Measurements from ENCODE around the gene COL5A1. TPM values are rescaled to one million over a fixed set of nuclear protein-coding genes. Genes with fewer than 3 reads are reported as not detected.

COL5A1 gene
- polyA plus RNA-seq, 3 donors, result 0.01 TPM; not detected in 2

GRCh38 chr9:134600836-134601638, 40.6 kb upstream of the COL5A1 start:
- H3K4me1 Mint-ChIP-seq, result no peaks in the 10 kb centered on the region
- Histone ChIP-seq H3K27me3 (ENCODE audit: control insufficient read depth in 2 of 2, insufficient read depth in 2 of 2, low read length in 2 of 2) (no peaks in the 10 kb centered on the region), H3K4me1 (ENCODE audit: control insufficient read depth in 1 of 2, insufficient read depth in 2 of 2, low read length in 2 of 2) (no peaks in the 10 kb centered on the region), H3K4me2 (replicated peaks; ENCODE audit: extremely low read depth, low read length, poor library complexity, severe bottlenecking) (no peak overlapping the region), H3K27ac (ENCODE audit: low read depth in 1 of 2, low read length in 2 of 2) (no peak overlapping the region), H3K36me3 (replicated peaks in 1 of 2; ENCODE audit: control insufficient read depth in 1 of 2, insufficient read depth in 2 of 2, low read length in 2 of 2) (no peaks in the 10 kb centered on the region), H4K20me1 (ENCODE audit: insufficient read depth, low read length) (no peaks in the 10 kb centered on the region), H3K9ac (ENCODE audit: insufficient read depth, low read length, poor library complexity, severe bottlenecking) (no peak overlapping the region), H2AFZ (ENCODE audit: insufficient read depth, low read depth, low read length, poor library complexity, severe bottlenecking) (no peak overlapping the region), H3K79me2 (ENCODE audit: insufficient read depth, low read length) (no peaks in the 10 kb centered on the region), H3K9me3 (replicated peaks in 1 of 2; ENCODE audit: control insufficient read depth in 1 of 2, insufficient read depth in 1 of 2, low read length in 2 of 2) (peaks cover 0 to 7% of the 10 kb centered on the region in 2 donors), H3K4me3 (replicated peaks in 1 of 3; ENCODE audit: low read depth in 2 of 3, low read length in 3 of 3) (no peak overlapping the region)
- WGBS (ENCODE audit: insufficient coverage), result 94% methylated on average over 9 of the region's 10 CpGs
- no peak for DNase-seq
- intact Hi-C loops (cut with micrococcal nuclease), result no loop called here
- no peak overlapping the region for H3K27ac Mint-ChIP-seq
- no peaks in the 10 kb centered on the region for H3K36me3 Mint-ChIP-seq
- TF ChIP-seq, protein P1, sequence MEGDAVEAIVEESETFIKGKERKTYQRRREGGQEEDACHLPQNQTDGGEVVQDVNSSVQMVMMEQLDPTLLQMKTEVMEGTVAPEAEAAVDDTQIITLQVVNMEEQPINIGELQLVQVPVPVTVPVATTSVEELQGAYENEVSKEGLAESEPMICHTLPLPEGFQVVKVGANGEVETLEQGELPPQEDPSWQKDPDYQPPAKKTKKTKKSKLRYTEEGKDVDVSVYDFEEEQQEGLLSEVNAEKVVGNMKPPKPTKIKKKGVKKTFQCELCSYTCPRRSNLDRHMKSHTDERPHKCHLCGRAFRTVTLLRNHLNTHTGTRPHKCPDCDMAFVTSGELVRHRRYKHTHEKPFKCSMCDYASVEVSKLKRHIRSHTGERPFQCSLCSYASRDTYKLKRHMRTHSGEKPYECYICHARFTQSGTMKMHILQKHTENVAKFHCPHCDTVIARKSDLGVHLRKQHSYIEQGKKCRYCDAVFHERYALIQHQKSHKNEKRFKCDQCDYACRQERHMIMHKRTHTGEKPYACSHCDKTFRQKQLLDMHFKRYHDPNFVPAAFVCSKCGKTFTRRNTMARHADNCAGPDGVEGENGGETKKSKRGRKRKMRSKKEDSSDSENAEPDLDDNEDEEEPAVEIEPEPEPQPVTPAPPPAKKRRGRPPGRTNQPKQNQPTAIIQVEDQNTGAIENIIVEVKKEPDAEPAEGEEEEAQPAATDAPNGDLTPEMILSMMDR (IDR thresholded peaks at IDR 0.05), result no peak
- H3K9me3 Mint-ChIP-seq, result peaks cover 0 to 10% (median 0%) of the 10 kb centered on the region in 7 donors
- H3K4me3 Mint-ChIP-seq, result no peak overlapping the region
- peaks cover 0 to 2% (median 0%) of the 10 kb centered on the region in 3 donors for H3K27me3 Mint-ChIP-seq (ENCODE audit: low read depth in 3 of 3)

- peaks cover 0 to 7% of the 10 kb centered on the region in 2 donors for H3K9me3 ChIP-seq (replicated peaks in 1 of 2; ENCODE audit: control insufficient read depth in 1 of 2, insufficient read depth in 1 of 2, low read length in 2 of 2)
Observed at GRCh38 chr9:134601764-134602163, 39.8 kb upstream of the COL5A1 start.

More at GRCh38 chr9:134601764-134602163, 39.8 kb upstream of the COL5A1 start:
- Mint-ChIP-seq H3K27ac (peak overlapping the region in 1 of 7 donors; percentile 1), H3K9me3 (peaks cover 0 to 10% (median 0%) of the 10 kb centered on the region in 7 donors), H3K4me1 (no peaks in the 10 kb centered on the region), H3K4me3 (no peak overlapping the region), H3K36me3 (no peaks in the 10 kb centered on the region), H3K27me3 (ENCODE audit: low read depth in 3 of 3) (peaks cover 0 to 2% (median 0%) of the 10 kb centered on the region in 3 donors)
- DNase-seq, result no peak
- no peak overlapping the region for H3K4me2 ChIP-seq (replicated peaks; ENCODE audit: extremely low read depth, low read length, poor library complexity, severe bottlenecking)
- no peak overlapping the region for H3K27ac ChIP-seq (ENCODE audit: low read depth in 1 of 2, low read length in 2 of 2)
- no peaks in the 10 kb centered on the region for H3K36me3 ChIP-seq (replicated peaks in 1 of 2; ENCODE audit: control insufficient read depth in 1 of 2, insufficient read depth in 2 of 2, low read length in 2 of 2)
- intact Hi-C loops (cut with micrococcal nuclease), result no loop called here
- no peaks in the 10 kb centered on the region for H3K79me2 ChIP-seq (ENCODE audit: insufficient read depth, low read length)
- no peak overlapping the region for H3K9ac ChIP-seq (ENCODE audit: insufficient read depth, low read length, poor library complexity, severe bottlenecking)
- no peaks in the 10 kb centered on the region for H3K4me1 ChIP-seq (ENCODE audit: control insufficient read depth in 1 of 2, insufficient read depth in 2 of 2, low read length in 2 of 2)
- no peaks in the 10 kb centered on the region for H4K20me1 ChIP-seq (ENCODE audit: insufficient read depth, low read length)
- 100% methylated on average over 4 of the region's 7 CpGs for WGBS (ENCODE audit: insufficient coverage)
- no peak overlapping the region for H2AFZ ChIP-seq (ENCODE audit: insufficient read depth, low read depth, low read length, poor library complexity, severe bottlenecking)
- H3K4me3 ChIP-seq (replicated peaks in 1 of 3; ENCODE audit: low read depth in 2 of 3, low read length in 3 of 3), result no peak overlapping the region
- TF ChIP-seq, protein P1 (IDR thresholded peaks at IDR 0.05), result no peak
- H3K27me3 ChIP-seq (ENCODE audit: control insufficient read depth in 2 of 2, insufficient read depth in 2 of 2, low read length in 2 of 2), result no peaks in the 10 kb centered on the region

Data from CD14-positive monocyte (primary cell).